ENCODE results near the gene PCDHGB1. TPM values are rescaled to one million over a fixed set of nuclear protein-coding genes. Genes with fewer than 3 reads are reported as not detected.
"Not testable (repeated sequence)": the region's sequence is repeated elsewhere in the genome, so short reads cannot be mapped to it uniquely, and the experiment has no call there.

The PCDHGB1 gene
- total RNA-seq, 1 experiment from 2014 or later: 8.1 TPM

DNA sequence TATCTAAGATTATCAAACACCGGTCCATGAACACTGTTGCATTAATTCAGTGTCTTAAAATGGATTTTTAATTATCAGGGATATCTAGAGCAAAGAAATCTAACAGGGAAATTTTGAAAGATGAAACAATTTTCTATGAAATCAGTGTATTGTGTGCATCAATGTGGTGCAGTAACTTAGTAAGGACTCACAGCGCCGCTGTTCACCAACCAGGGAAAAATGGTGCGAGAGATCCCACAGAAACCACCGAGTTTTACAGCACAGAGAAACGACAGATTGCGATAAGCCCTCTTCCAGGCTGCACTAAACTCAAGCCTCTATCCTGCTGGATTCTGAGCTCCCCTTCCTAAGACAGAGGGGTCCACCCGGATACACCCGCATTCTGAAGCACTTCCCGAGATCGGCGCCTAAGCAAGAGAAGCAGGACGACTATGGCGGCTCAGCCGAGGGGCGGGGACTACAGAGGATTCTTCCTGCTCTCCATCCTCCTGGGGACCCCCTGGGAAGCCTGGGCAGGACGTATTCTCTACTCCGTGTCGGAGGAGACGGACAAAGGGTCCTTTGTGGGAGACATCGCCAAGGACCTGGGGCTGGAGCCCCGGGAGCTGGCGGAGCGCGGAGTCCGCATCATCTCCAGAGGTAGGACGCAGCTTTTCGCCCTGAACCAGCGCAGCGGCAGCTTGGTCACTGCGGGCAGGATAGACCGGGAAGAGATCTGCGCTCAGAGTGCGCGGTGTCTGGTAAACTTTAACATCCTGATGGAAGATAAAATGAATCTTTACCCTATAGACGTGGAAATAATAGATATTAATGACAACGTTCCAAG lies 32.8 kb downstream of the PCDHGB1 start, which contains the start of gene PCDHGA7:
TSS of gene PCDHGA7 (plus strand) at position 274 of the 826 bp plus-strand sequence. CDS start at position 432, 158 bp downstream.
- no peak for DNase-seq (ENCODE audit: low read depth)

DNA sequence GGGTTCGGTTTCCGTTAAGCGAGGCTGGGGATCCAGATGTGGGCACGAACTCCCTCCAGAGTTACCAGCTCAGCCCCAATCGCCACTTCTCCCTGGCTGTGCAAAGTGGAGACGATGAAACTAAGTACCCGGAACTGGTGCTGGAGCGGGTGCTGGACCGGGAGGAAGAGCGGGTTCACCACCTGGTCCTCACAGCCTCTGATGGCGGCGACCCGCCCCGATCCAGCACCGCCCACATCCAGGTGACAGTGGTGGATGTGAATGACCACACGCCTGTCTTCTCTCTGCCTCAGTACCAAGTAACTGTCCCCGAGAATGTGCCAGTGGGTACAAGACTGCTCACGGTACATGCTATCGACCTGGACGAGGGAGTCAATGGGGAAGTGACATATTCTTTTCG lies 33.4 kb downstream of the PCDHGB1 start:
- DNase-seq (ENCODE audit: low read depth): no peak

DNA sequence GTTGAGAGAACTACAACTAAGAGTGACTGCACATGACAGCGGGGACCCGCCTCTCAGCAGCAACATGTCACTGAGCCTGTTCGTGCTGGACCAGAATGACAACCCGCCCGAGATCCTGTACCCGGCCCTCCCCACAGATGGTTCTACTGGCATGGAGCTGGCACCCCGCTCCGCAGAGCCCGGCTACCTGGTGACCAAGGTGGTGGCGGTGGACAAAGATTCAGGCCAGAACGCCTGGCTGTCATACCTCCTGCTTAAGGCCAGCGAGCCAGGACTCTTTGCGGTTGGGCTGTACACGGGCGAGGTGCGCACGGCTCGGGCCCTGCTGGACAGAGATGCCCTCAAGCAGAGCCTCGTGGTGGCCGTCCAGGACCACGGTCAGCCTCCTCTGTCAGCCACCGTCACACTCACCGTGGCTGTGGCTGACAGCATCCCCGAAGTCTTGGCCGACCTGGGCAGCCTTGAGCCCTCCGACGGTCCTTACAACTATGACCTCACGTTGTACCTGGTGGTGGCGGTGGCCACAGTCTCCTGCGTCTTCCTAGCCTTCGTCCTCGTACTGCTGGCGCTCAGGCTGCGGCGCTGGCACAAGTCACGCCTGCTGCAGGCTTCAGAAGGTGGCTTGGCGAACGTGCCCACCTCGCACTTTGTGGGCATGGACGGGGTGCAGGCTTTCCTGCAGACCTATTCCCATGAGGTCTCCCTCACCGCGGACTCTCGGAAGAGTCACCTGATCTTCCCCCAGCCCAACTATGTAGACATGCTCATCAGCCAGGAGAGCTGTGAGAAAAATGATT lies 34.8 kb downstream of the PCDHGB1 start:
- DNase-seq (ENCODE audit: low read depth): no peak

DNA sequence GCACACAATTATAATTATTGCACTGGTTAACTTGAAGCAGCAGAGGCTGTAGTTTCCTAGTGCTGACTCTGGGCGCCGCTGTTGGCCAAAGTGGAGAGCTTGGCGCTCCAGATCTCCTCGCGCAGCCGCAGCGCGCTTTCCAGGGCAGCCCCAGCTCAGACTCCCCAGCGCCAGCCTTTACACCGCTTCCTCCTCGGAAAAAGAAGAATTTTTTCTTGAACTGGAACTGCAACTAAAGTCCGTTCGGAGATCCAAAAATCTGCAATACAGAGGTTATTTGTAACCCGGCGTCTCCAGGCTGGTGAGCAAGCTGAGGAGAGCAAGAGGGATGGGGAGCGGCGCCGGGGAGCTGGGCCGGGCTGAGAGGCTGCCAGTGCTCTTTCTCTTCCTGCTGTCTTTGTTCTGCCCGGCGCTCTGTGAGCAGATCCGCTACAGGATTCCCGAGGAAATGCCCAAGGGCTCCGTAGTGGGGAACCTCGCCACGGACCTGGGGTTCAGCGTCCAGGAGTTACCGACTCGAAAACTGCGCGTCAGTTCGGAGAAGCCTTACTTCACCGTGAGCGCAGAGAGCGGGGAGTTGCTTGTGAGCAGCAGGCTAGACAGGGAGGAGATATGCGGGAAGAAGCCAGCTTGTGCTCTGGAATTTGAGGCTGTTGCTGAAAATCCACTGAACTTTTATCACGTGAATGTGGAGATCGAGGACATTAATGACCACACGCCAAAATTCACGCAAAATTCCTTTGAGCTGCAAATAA lies 37.8 kb downstream of the PCDHGB1 start, which contains the start of gene PCDHGB4:
TSS of gene PCDHGB4 (plus strand) at position 142 of the 755 bp plus-strand sequence. CDS start at position 329, 187 bp downstream.
- DNase-seq (ENCODE audit: low read depth): not testable (repeated sequence)

DNA sequence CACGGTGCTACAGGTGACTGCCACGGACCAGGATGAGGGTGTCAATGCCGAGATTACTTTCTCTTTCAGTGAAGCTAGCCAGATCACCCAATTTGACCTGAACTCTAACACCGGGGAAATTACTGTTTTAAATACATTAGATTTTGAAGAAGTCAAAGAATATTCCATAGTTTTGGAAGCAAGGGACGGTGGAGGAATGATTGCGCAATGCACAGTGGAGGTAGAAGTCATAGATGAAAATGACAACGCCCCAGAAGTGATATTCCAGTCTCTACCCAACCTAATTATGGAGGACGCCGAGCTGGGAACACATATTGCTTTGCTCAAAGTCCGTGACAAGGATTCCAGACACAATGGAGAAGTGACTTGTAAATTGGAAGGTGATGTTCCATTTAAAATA lies 38.8 kb downstream of the PCDHGB1 start:
- DNase-seq (ENCODE audit: low read depth): no peak

DNA sequence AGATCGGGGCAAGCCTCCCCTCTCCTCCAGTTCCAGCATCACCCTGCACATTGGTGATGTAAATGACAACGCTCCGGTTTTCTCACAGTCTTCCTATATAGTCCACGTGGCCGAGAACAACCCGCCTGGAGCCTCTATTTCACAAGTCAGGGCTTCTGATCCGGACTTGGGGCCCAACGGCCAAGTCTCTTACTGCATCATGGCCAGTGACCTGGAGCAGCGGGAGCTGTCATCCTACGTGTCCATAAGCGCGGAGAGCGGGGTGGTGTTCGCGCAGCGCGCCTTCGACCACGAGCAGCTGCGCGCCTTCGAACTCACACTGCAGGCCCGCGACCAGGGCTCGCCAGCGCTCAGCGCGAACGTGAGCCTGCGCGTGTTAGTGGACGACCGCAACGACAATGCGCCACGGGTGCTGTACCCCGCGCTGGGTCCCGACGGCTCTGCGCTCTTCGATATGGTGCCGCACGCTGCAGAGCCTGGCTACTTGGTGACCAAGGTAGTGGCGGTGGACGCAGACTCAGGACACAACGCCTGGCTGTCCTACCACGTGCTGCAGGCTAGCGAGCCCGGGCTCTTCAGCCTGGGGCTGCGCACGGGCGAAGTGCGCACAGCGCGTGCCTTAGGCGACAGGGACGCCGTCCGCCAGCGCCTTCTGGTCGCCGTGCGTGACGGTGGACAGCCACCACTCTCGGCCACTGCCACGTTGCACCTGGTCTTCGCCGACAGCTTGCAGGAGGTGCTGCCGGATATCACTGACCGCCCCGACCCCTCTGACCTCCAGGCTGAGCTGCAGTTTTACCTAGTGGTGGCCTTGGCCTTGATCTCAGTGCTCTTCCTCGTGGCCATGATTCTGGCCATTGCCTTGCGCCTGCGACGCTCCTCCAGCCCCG lies 39.5 kb downstream of the PCDHGB1 start:
- DNase-seq (ENCODE audit: low read depth): no peak

DNA sequence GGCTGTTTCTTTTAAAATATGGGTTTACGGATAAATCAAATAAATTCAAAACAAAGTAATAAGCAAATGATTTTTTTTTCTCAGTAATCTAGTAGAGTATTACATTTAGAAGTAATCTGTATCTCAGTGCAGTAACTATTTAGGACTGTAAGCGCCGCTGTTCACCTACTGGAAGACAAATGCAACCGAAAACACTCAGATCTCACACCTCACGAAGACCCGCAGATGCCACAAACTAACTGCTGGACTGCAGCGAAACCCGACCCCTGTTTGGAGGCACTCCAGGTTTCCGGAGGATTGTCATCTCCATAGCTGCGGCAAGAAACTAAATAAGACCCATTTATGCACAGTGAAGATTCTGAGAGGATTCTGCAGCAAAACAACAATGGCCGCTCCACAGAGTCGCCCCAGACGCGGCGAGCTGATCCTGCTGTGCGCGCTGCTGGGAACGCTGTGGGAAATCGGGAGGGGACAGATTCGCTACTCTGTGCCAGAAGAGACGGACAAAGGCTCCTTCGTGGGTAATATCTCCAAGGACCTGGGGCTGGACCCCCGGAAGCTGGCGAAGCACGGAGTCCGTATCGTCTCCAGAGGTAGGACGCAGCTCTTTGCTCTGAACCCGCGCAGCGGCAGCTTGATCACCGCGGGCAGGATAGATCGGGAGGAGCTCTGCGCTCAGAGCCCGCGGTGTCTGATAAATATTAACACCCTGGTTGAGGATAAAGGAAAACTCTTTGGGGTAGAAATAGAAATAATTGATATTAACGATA lies 42.7 kb downstream of the PCDHGB1 start, which contains the start of gene PCDHGA8:
TSS of gene PCDHGA8 (plus strand) at position 205 of the 770 bp plus-strand sequence. CDS start at position 386, 181 bp downstream.
- peak; percentile 20 for DNase-seq (ENCODE audit: low read depth)

DNA sequence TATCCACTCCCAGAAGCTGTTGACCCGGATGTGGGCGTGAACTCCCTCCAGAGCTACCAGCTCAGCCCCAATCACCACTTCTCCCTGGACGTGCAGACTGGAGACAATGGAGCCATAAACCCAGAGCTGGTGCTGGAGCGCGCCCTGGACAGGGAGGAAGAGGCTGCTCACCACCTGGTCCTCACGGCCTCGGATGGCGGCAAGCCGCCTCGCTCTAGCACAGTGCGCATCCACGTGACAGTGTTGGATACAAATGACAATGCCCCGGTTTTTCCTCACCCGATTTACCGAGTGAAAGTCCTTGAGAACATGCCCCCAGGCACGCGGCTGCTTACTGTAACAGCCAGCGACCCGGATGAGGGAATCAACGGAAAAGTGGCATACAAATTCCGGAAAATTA lies 43.4 kb downstream of the PCDHGB1 start:
- no peak for DNase-seq (ENCODE audit: low read depth)

DNA sequence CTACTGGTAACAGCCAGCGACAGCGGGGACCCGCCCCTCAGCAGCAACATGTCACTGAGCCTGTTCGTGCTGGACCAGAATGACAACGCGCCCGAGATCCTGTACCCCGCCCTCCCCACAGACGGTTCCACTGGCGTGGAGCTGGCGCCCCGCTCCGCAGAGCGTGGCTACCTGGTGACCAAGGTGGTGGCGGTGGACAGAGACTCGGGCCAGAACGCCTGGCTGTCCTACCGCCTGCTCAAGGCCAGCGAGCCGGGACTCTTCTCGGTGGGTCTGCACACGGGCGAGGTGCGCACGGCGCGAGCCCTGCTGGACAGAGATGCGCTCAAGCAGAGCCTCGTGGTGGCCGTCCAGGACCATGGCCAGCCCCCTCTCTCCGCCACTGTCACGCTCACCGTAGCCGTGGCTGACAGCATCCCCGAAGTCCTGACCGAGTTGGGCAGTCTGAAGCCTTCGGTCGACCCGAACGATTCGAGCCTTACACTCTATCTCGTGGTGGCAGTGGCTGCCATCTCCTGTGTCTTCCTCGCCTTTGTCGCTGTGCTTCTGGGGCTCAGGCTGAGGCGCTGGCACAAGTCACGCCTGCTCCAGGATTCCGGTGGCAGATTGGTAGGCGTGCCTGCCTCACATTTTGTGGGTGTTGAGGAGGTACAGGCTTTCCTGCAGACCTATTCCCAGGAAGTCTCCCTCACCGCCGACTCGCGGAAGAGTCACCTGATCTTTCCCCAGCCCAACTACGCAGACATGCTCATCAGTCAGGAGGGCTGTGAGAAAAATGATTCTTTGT lies 44.7 kb downstream of the PCDHGB1 start:
- not testable (repeated sequence) for DNase-seq (ENCODE audit: low read depth)

DNA sequence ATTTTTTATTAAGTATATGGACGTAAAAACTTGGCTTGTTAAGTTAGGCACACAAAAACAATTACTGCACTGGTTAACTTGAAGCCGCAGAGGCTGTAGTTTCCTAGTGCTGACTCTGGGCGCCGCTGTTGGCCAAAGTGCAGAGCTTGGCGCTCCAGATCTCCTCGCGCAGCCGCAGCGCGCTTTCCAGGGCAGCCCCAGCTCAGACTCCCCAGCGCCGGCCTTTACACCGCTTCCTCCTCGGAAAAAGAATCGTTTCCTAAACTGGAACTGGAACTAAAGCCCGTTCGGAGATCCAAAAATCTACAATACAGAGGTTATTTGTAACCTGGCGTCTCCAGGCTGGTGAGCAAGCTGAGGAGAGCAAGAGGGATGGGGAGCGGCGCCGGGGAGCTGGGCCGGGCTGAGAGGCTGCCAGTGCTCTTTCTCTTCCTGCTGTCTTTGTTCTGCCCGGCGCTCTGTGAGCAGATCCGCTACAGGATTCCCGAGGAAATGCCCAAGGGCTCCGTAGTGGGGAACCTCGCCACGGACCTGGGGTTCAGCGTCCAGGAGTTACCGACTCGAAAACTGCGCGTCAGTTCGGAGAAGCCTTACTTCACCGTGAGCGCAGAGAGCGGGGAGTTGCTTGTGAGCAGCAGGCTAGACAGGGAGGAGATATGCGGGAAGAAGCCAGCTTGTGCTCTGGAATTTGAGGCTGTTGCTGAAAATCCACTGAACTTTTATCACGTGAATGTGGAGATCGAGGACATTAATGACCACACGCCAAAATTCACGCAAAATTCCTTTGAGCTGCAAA lies 48.1 kb downstream of the PCDHGB1 start, which contains the start of gene PCDHGB5:
TSS of gene PCDHGB5 (plus strand) at position 192 of the 796 bp plus-strand sequence. CDS start at position 373, 181 bp downstream.
- not testable (repeated sequence) for DNase-seq (ENCODE audit: low read depth)

DNA sequence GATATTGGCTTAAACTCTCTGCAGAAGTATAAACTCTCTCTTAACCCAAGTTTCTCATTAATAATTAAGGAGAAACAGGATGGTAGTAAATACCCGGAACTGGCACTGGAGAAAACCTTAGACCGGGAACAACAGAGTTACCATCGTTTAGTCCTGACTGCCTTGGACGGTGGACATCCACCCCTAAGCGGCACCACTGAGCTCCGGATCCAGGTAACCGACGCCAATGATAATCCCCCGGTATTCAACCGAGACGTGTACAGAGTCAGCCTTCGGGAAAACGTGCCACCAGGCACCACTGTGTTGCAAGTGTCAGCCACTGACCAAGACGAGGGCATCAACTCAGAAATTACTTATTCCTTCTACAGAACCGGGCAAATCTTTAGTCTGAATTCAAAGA lies 48.7 kb downstream of the PCDHGB1 start:
- DNase-seq (ENCODE audit: low read depth): no peak

DNA sequence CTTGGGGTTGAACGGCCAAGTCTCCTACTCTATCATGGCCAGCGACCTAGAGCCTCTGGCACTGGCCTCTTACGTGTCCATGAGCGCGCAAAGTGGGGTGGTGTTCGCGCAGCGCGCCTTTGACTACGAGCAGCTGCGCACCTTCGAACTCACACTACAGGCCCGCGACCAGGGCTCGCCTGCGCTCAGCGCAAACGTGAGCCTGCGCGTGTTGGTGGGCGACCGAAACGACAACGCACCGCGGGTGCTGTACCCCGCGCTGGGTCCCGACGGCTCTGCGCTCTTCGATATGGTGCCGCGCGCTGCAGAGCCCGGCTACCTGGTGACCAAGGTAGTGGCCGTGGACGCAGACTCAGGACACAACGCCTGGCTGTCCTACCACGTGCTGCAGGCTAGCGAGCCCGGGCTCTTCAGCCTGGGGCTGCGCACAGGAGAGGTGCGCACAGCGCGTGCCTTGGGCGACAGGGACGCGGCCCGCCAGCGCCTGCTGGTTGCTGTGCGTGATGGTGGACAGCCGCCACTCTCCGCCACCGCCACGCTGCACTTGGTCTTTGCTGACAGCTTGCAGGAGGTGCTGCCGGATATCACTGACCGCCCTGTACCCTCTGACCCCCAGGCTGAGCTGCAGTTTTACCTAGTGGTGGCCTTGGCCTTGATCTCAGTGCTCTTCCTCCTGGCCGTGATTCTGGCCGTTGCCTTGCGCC lies 49.8 kb downstream of the PCDHGB1 start:
- DNase-seq (ENCODE audit: low read depth): no peak

Other genes starting within 250 kb of the PCDHGB1 start
- 2.0 and 2.4 TPM in 2 replicates for gene PCDHB3, start 249.6 kb upstream of the PCDHGB1 start, total RNA-seq (2014; rRNA removed)
- 1.8 and 1.9 TPM in 2 replicates for gene PCDHB4, start 228.3 kb upstream of the PCDHGB1 start, total RNA-seq (2014; rRNA removed)
- 0.63 and 1.1 TPM in 2 replicates for gene PCDHB5, start 214.9 kb upstream of the PCDHGB1 start, total RNA-seq (2014; rRNA removed)
- gene PCDHB6, start 200.0 kb upstream of the PCDHGB1 start, total RNA-seq (2014; rRNA removed): 0.34 and 0.38 TPM in 2 replicates
- 2.0 and 3.4 TPM in 2 replicates for gene PCDHB7, start 177.5 kb upstream of the PCDHGB1 start, total RNA-seq (2014; rRNA removed)
- 9.6 and 12.3 TPM in 2 replicates for gene PCDHB8, start 172.3 kb upstream of the PCDHGB1 start, total RNA-seq (2014; rRNA removed)
- 10.4 and 12.2 TPM in 2 replicates for gene PCDHB16, start 167.7 kb upstream of the PCDHGB1 start, total RNA-seq (2014; rRNA removed)
- 2.8 and 3.1 TPM in 2 replicates for gene PCDHB9, start 162.9 kb upstream of the PCDHGB1 start, total RNA-seq (2014; rRNA removed)
- 2.4 and 2.8 TPM in 2 replicates for gene PCDHB10, start 157.7 kb upstream of the PCDHGB1 start, total RNA-seq (2014; rRNA removed)
- 0.77 and 1.5 TPM in 2 replicates for gene PCDHB11, start 150.5 kb upstream of the PCDHGB1 start, total RNA-seq (2014; rRNA removed)
- 3.1 and 3.6 TPM in 2 replicates for gene PCDHB12, start 141.4 kb upstream of the PCDHGB1 start, total RNA-seq (2014; rRNA removed)
- gene PCDHB13, start 136.2 kb upstream of the PCDHGB1 start, total RNA-seq (2014; rRNA removed): 3.5 and 5.1 TPM in 2 replicates
- 4.3 and 4.9 TPM in 2 replicates for gene PCDHB14, start 126.8 kb upstream of the PCDHGB1 start, total RNA-seq (2014; rRNA removed)
- 3.8 TPM in 2 replicates for gene PCDHB15, start 104.7 kb upstream of the PCDHGB1 start, total RNA-seq (2014; rRNA removed)
- 0.17 TPM in 1 of 2 replicates, not detected in the other for gene SLC25A2, start 46.0 kb upstream of the PCDHGB1 start, total RNA-seq (2014; rRNA removed)
- 65.1 and 67.6 TPM in 2 replicates for gene TAF7, start 29.3 kb upstream of the PCDHGB1 start, total RNA-seq (2014; rRNA removed)
- gene PCDHGA1, start 19.6 kb upstream of the PCDHGB1 start, total RNA-seq (2014; rRNA removed): 5.3 and 7.1 TPM in 2 replicates
- 0.90 and 1.1 TPM in 2 replicates for gene PCDHGA2, start 11.3 kb upstream of the PCDHGB1 start, total RNA-seq (2014; rRNA removed)
- gene PCDHGA3, start 6.3 kb upstream of the PCDHGB1 start, total RNA-seq (2014; rRNA removed): 0.57 TPM in 1 of 2 replicates, not detected in the other
- gene PCDHGA4, start 4.9 kb downstream of the PCDHGB1 start, total RNA-seq (2014; rRNA removed): 3.9 and 4.4 TPM in 2 replicates
- 9.0 and 12.5 TPM in 2 replicates for gene PCDHGB2, start 9.9 kb downstream of the PCDHGB1 start, total RNA-seq (2014; rRNA removed)
- gene PCDHGA5, start 14.1 kb downstream of the PCDHGB1 start, total RNA-seq (2014; rRNA removed): 0.98 and 1.5 TPM in 2 replicates
- 1.4 and 1.6 TPM in 2 replicates for gene PCDHGB3, start 20.1 kb downstream of the PCDHGB1 start, total RNA-seq (2014; rRNA removed)
- 0.77 and 0.98 TPM in 2 replicates for gene PCDHGA6, start 23.8 kb downstream of the PCDHGB1 start, total RNA-seq (2014; rRNA removed)
- 0.57 and 0.77 TPM in 2 replicates for gene PCDHGA7, start 32.6 kb downstream of the PCDHGB1 start, total RNA-seq (2014; rRNA removed)
- 0.69 and 0.71 TPM in 2 replicates for gene PCDHGB4, start 37.6 kb downstream of the PCDHGB1 start, total RNA-seq (2014; rRNA removed)
- 0.26 and 0.75 TPM in 2 replicates for gene PCDHGA8, start 42.5 kb downstream of the PCDHGB1 start, total RNA-seq (2014; rRNA removed)
- gene PCDHGB5, start 47.8 kb downstream of the PCDHGB1 start, total RNA-seq (2014; rRNA removed): 0.52 and 2.1 TPM in 2 replicates
- gene PCDHGA9, start 52.7 kb downstream of the PCDHGB1 start, total RNA-seq (2014; rRNA removed): 0.64 and 0.75 TPM in 2 replicates
- gene PCDHGB6, start 57.9 kb downstream of the PCDHGB1 start, total RNA-seq (2014; rRNA removed): 0.32 and 0.40 TPM in 2 replicates
- 17.4 and 21.4 TPM in 2 replicates for gene PCDHGA10, start 62.9 kb downstream of the PCDHGB1 start, total RNA-seq (2014; rRNA removed)
- gene PCDHGB7, start 67.6 kb downstream of the PCDHGB1 start, total RNA-seq (2014; rRNA removed): 0.52 and 0.83 TPM in 2 replicates
- gene PCDHGA11, start 71.0 kb downstream of the PCDHGB1 start, total RNA-seq (2014; rRNA removed): 0.64 and 0.75 TPM in 2 replicates
- gene PCDHGA12, start 80.4 kb downstream of the PCDHGB1 start, total RNA-seq (2014; rRNA removed): 6.1 and 6.9 TPM in 2 replicates
- 96.0 and 98.3 TPM in 2 replicates for gene PCDHGC3, start 125.9 kb downstream of the PCDHGB1 start, total RNA-seq (2014; rRNA removed)
- gene PCDHGC4, start 134.9 kb downstream of the PCDHGB1 start, total RNA-seq (2014; rRNA removed): 0.69 and 0.83 TPM in 2 replicates
- 1.7 and 2.0 TPM in 2 replicates for gene PCDHGC5, start 139.0 kb downstream of the PCDHGB1 start, total RNA-seq (2014; rRNA removed)

All from LHCN-M2 (cell line).